ENCODE measurements around the gene ATP6V0A1.

DNA sequence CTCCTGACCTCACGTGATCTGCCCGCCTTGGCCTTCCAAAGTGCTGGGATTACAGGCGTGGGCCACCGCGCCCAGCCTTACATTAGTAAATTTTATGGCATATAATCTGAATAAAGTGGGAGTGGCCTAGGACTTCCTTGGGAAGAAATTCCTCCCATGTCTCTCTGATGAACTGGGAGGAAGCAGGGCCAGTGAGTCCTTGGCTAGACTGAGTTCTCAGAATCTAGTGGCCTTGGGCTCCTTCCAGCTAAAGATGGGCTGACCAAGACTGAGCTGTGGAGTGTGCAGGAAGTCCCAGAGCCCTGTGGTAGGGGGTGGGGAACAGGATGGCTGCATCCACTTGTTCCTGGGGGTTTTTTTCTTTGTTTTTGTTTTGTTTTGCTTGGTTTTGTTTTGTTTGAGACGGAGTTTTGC is 67.4 kb downstream of the ATP6V0A1 start:
- TF ChIP-seq EZH2 (IDR thresholded peaks at IDR 0.05; ENCODE audit: borderline replicate concordance, low read length), result no peak
- TF ChIP-seq, protein P1, sequence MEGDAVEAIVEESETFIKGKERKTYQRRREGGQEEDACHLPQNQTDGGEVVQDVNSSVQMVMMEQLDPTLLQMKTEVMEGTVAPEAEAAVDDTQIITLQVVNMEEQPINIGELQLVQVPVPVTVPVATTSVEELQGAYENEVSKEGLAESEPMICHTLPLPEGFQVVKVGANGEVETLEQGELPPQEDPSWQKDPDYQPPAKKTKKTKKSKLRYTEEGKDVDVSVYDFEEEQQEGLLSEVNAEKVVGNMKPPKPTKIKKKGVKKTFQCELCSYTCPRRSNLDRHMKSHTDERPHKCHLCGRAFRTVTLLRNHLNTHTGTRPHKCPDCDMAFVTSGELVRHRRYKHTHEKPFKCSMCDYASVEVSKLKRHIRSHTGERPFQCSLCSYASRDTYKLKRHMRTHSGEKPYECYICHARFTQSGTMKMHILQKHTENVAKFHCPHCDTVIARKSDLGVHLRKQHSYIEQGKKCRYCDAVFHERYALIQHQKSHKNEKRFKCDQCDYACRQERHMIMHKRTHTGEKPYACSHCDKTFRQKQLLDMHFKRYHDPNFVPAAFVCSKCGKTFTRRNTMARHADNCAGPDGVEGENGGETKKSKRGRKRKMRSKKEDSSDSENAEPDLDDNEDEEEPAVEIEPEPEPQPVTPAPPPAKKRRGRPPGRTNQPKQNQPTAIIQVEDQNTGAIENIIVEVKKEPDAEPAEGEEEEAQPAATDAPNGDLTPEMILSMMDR (conservative IDR thresholded peaks at IDR 0.05 in 1 of 2, IDR thresholded peaks at IDR 0.05 in 1 of 2; ENCODE audit: extremely low read depth in 1 of 2, insufficient read depth in 1 of 2, low read depth in 1 of 2, low read length in 2 of 2), result no peak
